Liver (tissue), 9 donors: Measurements from ENCODE around the gene RSU1. TPM values are rescaled to one million over a fixed set of nuclear protein-coding genes. Genes with fewer than 3 reads are reported as not detected.

Experiments
- DNase-seq: peaks from one replicate; pipeline ENCODE4 v3.0.0-alpha.2; 2017; ENCODE audit warnings: low spot score
- H3K27ac ChIP-seq, 2 donors: one replicate each; pipeline ENCODE4 v1.7.0; 2013; ENCODE audit warnings: inconsistent platforms in 2 of 2, low read length in 2 of 2, control low read depth in 1 of 2, low read depth in 1 of 2, mild to moderate bottlenecking in 1 of 2
- H3K27me3 ChIP-seq, 4 donors: one replicate each; pipeline versions ENCODE4 v1.6.1 to v1.7.0; 2013; ENCODE audit warnings: low read length in 3 of 4, inconsistent platforms in 1 of 4, mild to moderate bottlenecking in 1 of 4, moderate library complexity in 1 of 4; ENCODE audit not compliant: control insufficient read depth in 4 of 4, insufficient read depth in 4 of 4
- H3K36me3 ChIP-seq, 4 donors: one replicate each; pipeline versions ENCODE4 v1.6.1 to v1.7.0; 2013; ENCODE audit warnings: low read length in 3 of 4, mild to moderate bottlenecking in 3 of 4, low read depth in 1 of 4, moderate library complexity in 1 of 4; ENCODE audit not compliant: control insufficient read depth in 4 of 4, insufficient read depth in 3 of 4
- H3K4me1 ChIP-seq, 4 donors: one replicate each; pipeline versions ENCODE4 v1.6.1 to v1.7.0; 2013; ENCODE audit warnings: low read length in 3 of 4, mild to moderate bottlenecking in 3 of 4, moderate library complexity in 1 of 4; ENCODE audit not compliant: control insufficient read depth in 4 of 4, insufficient read depth in 4 of 4
- H3K4me3 ChIP-seq, 3 donors: one replicate each; pipeline versions ENCODE4 v1.6.1 to v1.7.0; 2013; ENCODE audit warnings: low read length in 3 of 3, control low read depth in 1 of 3, low read depth in 1 of 3, mild to moderate bottlenecking in 1 of 3
- H3K9ac ChIP-seq, 2 donors: one replicate each; pipeline ENCODE4 v1.7.0; 2013; ENCODE audit warnings: low read length in 2 of 2, mild to moderate bottlenecking in 2 of 2, moderate library complexity in 2 of 2, control low read depth in 1 of 2, low read depth in 1 of 2
- H3K9me3 ChIP-seq, 4 donors: one replicate each; pipeline versions ENCODE4 v1.6.1 to v1.7.0; 2013; ENCODE audit warnings: low read length in 3 of 4; ENCODE audit not compliant: control insufficient read depth in 4 of 4
- CTCF ChIP-seq: fragments of 150-350 bp; IDR thresholded peaks from 2 replicates; pipeline ENCODE4 v1.5.1; 2017; ENCODE audit warnings: improper control_type of control experiment, low read depth, low read length; ENCODE audit not compliant: missing input control
- EGR1 ChIP-seq, 2 donors: IDR thresholded peaks; 2 replicates each; pipeline ENCODE4 v1.6.1; 2016 to 2018; ENCODE audit warnings: antibody characterized with exemption in 2 of 2, low read depth in 2 of 2
- FOXA1 ChIP-seq: IDR thresholded peaks from 2 replicates; pipeline ENCODE4 v1.6.1; 2016; ENCODE audit warnings: antibody characterized with exemption
- FOXA2 ChIP-seq: IDR thresholded peaks from 2 replicates; pipeline ENCODE4 v1.6.1; 2016; ENCODE audit warnings: antibody characterized with exemption
- GABPA ChIP-seq, 2 donors: IDR thresholded peaks in 1 of 2; conservative IDR thresholded peaks in 1 of 2; 2 replicates each; pipeline ENCODE4 v1.6.1; 2016; ENCODE audit warnings: antibody characterized with exemption in 2 of 2, mild to moderate bottlenecking in 1 of 2, moderate library complexity in 1 of 2
- HNF4A ChIP-seq, 2 donors: conservative IDR thresholded peaks; 2 replicates each; pipeline ENCODE4 v1.6.1; 2016; ENCODE audit warnings: antibody characterized with exemption in 2 of 2, mild to moderate bottlenecking in 2 of 2
- HNF4G ChIP-seq: IDR thresholded peaks from 2 replicates; pipeline ENCODE4 v1.6.1; 2016; ENCODE audit warnings: antibody characterized with exemption
- JUND ChIP-seq, 2 donors: IDR thresholded peaks; 2 replicates each; pipeline ENCODE4 v1.6.1; 2016; ENCODE audit warnings: antibody characterized with exemption in 2 of 2
- NR2F2 ChIP-seq: IDR thresholded peaks from 2 replicates; pipeline ENCODE4 v1.6.1; 2016; ENCODE audit warnings: antibody characterized with exemption
- RAD21 ChIP-seq, 2 donors: IDR thresholded peaks; 2 replicates each; pipeline ENCODE4 v1.6.1; 2016; ENCODE audit warnings: antibody characterized with exemption in 2 of 2, mild to moderate bottlenecking in 2 of 2
- REST ChIP-seq: IDR thresholded peaks from 2 replicates; pipeline ENCODE4 v1.6.1; 2016; ENCODE audit warnings: antibody characterized with exemption, mild to moderate bottlenecking
- RXRA ChIP-seq, 2 donors: IDR thresholded peaks; 2 replicates each; pipeline ENCODE4 v1.6.1; 2017 to 2018; ENCODE audit warnings: antibody characterized with exemption in 2 of 2, mild to moderate bottlenecking in 1 of 2
- SP1 ChIP-seq: IDR thresholded peaks from 2 replicates; pipeline ENCODE4 v1.6.1; 2018; ENCODE audit warnings: antibody characterized with exemption, mild to moderate bottlenecking
- TAF1 ChIP-seq: conservative IDR thresholded peaks from 2 replicates; pipeline ENCODE4 v1.6.1; 2016; ENCODE audit warnings: antibody characterized with exemption, mild to moderate bottlenecking
- YY1 ChIP-seq: IDR thresholded peaks from 2 replicates; pipeline ENCODE4 v1.6.1; 2016; ENCODE audit warnings: antibody characterized with exemption, mild to moderate bottlenecking
- ZBTB33 ChIP-seq: IDR thresholded peaks from 2 replicates; pipeline ENCODE4 v1.6.1; 2016; ENCODE audit warnings: antibody characterized with exemption
- WGBS: extraction: QIAGEN DNeasy Blood & Tissue Kit; methylation state at CpG from one replicate; pipeline ENCODE4 v1.1.7; 2013; 5-methylcytosine and 5-hydroxymethylcytosine counted together
- polyA plus RNA-seq, 2 donors: library from polyadenylated mRNA; stranded (reverse) in 1 of 2; unstranded in 1 of 2; fragments of 200-250 nt in 1 of 2; fragments of >200 nt in 1 of 2; fragmentation: Nextera tagmentation in 1 of 2; extraction: Ambion mirVana in 1 of 2; gene quantifications; one replicate each; pipeline versions ENCODE4 v1.2.1 to v1.2.3, GENCODE V29; 2013 to 2015
- total RNA-seq, 2 donors: library from RNA; depleted of rRNA; stranded (reverse); fragments of >200 nt; gene quantifications; one replicate each; pipeline ENCODE4 v1.2.3, GENCODE V29; 2014
- TF ChIP-seq, protein P1 (sequence below): IDR thresholded peaks from 2 replicates; pipeline ENCODE4 v1.6.1; 2016; ENCODE audit warnings: antibody characterized with exemption
- TF ChIP-seq, protein P2 (sequence below): IDR thresholded peaks from 2 replicates; pipeline ENCODE4 v1.6.1; 2016; ENCODE audit warnings: antibody characterized with exemption
- donor health status: healthy.
- donor health status: healthy.
- donor health status: healthy.
- donor health status: healthy.
- donor health status: healthy.

The RSU1 gene
- total and polyA plus RNA-seq, 4 donors, result 19.2 to 38.2 (median 28.0) TPM

GRCh38 chr10:16863766-16864165 is 46.5 kb upstream of the RSU1 start:
- Histone ChIP-seq H3K27me3 (no peaks in the 10 kb centered on the region), H3K9me3 (no peaks in the 10 kb centered on the region), H3K4me3 (no peak overlapping the region), H3K36me3 (no peaks in the 10 kb centered on the region), H3K4me1 (no peaks in the 10 kb centered on the region), H3K27ac (no peak overlapping the region), H3K9ac (no peak overlapping the region)
- 79% methylated on average over 2 of the region's 2 CpGs for WGBS
- TF ChIP-seq YY1 (no peak), SP1 (no peak), NR2F2 (no peak), TAF1 (no peak), ZBTB33 (no peak), HNF4A (conservative IDR thresholded peaks at IDR 0.05) (no peak), JUND (IDR thresholded peaks at IDR 0.05) (no peak), REST (no peak), CTCF (no peak), FOXA1 (no peak), RAD21 (IDR thresholded peaks at IDR 0.05) (no peak), GABPA (IDR thresholded peaks at IDR 0.05 in 1 of 2, conservative IDR thresholded peaks at IDR 0.05 in 1 of 2) (no peak), FOXA2 (no peak), RXRA (IDR thresholded peaks at IDR 0.05) (no peak), EGR1 (IDR thresholded peaks at IDR 0.05; ENCODE audit: low read depth in 2 of 2) (no peak)
- TF ChIP-seq, protein P1, sequence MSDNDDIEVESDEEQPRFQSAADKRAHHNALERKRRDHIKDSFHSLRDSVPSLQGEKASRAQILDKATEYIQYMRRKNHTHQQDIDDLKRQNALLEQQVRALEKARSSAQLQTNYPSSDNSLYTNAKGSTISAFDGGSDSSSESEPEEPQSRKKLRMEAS, result no peak
- TF ChIP-seq, protein P2, sequence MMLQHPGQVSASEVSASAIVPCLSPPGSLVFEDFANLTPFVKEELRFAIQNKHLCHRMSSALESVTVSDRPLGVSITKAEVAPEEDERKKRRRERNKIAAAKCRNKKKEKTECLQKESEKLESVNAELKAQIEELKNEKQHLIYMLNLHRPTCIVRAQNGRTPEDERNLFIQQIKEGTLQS, result no peak
- no peak for DNase-seq

DNA sequence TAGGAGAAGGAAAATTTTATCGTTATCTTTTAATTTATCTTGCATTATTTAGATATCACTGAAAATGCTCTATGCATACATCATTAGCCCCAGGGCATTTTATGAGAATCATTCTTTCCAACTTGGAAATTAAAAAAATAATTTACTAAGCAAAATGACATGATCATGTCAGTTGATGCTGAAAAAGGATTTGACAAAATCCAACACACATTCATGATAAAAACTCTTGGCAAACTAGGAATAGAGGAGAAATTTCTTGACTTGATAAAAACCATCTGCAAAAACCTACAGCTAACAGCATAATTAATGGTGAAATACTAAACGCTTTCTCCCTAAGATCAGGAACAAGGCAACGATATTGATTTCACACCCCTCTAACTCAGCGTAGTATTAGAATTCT is 40.2 kb upstream of the RSU1 start:
- no peak for DNase-seq
- H3K27me3 ChIP-seq, result no peaks in the 10 kb centered on the region
- no peak overlapping the region for H3K4me3 ChIP-seq
- no peaks in the 10 kb centered on the region for H3K4me1 ChIP-seq
- H3K9ac ChIP-seq, result no peak overlapping the region
- no peak overlapping the region for H3K27ac ChIP-seq
- no peaks in the 10 kb centered on the region for H3K36me3 ChIP-seq
- no peak for TF ChIP-seq RAD21 (IDR thresholded peaks at IDR 0.05)
- TF ChIP-seq ZBTB33, result no peak
- TF ChIP-seq FOXA1, result no peak
- TF ChIP-seq TAF1, result no peak
- no peak for TF ChIP-seq HNF4G
- TF ChIP-seq, protein P1, result no peak
- TF ChIP-seq JUND (IDR thresholded peaks at IDR 0.05), result no peak
- no peaks in the 10 kb centered on the region for H3K9me3 ChIP-seq
- WGBS, result 88% methylated on average over 4 of the region's 4 CpGs
